Memory B cell (primary cell): Measurements from ENCODE around the gene HP1BP3.

Experiments used
- ATAC-seq: fragments of 150-1000 bp; cut with Tn5 transposase; 2 replicates; pipeline ENCODE4 v1.10.0; 2021; ENCODE audit warnings: low read depth, mild to moderate bottlenecking, moderate library complexity
- DNase-seq, 2 donors: peaks; one replicate each; pipeline ENCODE4 v3.0.0; 2022; ENCODE audit warnings: low spot score in 2 of 2
- H3K27ac Mint-ChIP-seq: one replicate; pipeline ENCODE4 v1.8.0; 2022; ENCODE audit warnings: mild to moderate bottlenecking, moderate library complexity, mixed read lengths
- H3K27me3 Mint-ChIP-seq: one replicate; pipeline ENCODE4 v1.8.0; 2022; ENCODE audit warnings: mixed read lengths
- H3K36me3 Mint-ChIP-seq: one replicate; pipeline ENCODE4 v1.8.0; 2022; ENCODE audit warnings: mild to moderate bottlenecking, mixed read lengths
- H3K4me1 Mint-ChIP-seq: one replicate; pipeline ENCODE4 v1.8.0; 2022; ENCODE audit warnings: mixed read lengths
- H3K4me3 Mint-ChIP-seq: one replicate; pipeline ENCODE4 v1.8.0; 2022; ENCODE audit warnings: mild to moderate bottlenecking, moderate library complexity, mixed read lengths
- H3K9me3 Mint-ChIP-seq: one replicate; pipeline ENCODE4 v1.8.0; 2022; ENCODE audit warnings: mixed read lengths

HP1BP3 gene

DNA sequence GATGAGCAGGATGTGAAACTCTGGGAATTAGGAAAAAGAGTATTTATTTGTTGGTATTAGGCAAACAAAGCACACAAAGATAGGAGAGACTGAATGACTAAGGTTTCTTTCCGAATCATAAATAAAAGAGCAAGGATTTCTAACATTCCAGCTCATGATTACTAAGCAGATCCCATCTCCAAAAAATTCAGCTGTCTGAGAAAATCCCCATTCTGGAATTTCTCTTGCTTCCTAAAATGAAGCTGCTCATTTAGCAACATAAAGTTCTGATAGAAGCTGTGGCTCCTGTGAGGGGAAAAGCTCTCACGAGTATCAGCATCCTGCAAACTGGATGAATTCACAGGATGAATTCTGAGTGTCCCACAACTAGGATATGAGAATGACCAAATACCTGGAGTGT lies 47.9 kb downstream of the HP1BP3 start:
- no peaks in the 10 kb centered on the region for H3K9me3 Mint-ChIP-seq
- no peak for DNase-seq
- H3K36me3 Mint-ChIP-seq, result peaks cover 14% of the 10 kb centered on the region
- H3K4me3 Mint-ChIP-seq, result no peak overlapping the region
- no peaks in the 10 kb centered on the region for H3K4me1 Mint-ChIP-seq
- no peaks in the 10 kb centered on the region for H3K27me3 Mint-ChIP-seq
- no peak for ATAC-seq
- H3K27ac Mint-ChIP-seq, result no peak overlapping the region

DNA sequence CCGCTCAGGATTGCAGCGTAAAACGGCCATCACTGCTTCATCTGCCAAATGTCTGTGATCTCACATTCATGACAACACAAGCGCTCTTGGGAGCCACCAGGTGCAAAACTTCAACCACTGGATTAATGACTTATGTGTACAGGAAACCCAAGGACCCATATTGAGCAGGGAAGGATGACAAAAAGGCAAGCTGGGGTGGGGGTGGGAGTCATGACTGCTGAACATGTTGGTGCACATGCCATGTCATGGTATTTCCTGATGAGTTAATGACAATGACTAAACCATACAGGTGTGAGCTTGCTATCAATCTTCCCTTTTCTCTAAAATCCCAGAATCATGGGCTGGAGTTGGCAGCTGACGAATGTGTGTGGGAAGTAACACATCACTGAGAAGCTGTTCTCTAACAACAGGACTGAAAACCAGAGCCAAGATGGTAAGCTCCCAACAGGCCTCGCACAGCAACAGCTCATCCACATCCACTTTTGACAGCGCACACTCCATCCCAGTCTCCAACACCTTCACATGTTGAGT lies 51.5 kb downstream of the HP1BP3 start:
- no peak overlapping the region for H3K27ac Mint-ChIP-seq
- peaks cover 15% of the 10 kb centered on the region for H3K4me1 Mint-ChIP-seq
- no peak overlapping the region for H3K4me3 Mint-ChIP-seq
- DNase-seq (no peak), ATAC-seq (no peak)
- peaks cover 4% of the 10 kb centered on the region for H3K27me3 Mint-ChIP-seq
- H3K9me3 Mint-ChIP-seq, result no peaks in the 10 kb centered on the region
- peaks cover 5% of the 10 kb centered on the region for H3K36me3 Mint-ChIP-seq

DNA sequence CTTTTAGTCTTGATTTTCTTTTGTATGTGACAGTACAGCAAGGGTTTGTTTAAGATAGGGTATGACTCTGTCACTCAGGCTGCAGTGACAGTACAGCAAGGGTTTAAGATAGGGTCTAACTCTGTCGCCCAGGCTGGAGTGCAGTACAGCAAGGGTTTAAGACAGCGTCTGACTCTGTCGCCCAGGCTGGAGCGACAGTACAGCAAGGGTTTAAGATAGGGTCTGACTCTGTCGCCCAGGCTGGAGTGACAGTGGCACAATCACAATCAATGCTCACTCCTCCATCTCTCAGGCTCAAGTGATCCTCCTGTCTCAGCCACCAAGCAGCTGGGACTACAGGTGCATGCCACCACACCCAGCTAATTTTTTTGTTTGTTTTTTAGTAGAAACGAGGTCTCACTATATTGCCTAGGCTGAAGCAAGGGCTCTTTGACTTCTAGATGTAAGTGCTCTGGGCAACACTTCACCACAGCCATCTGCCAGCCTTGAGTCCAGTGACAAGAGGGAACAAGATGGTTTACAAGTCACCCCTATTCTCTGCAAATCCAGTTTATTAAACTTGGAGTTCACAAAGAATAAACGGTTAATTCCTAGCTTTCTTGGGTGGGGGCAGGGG lies 53.6 kb downstream of the HP1BP3 start:
- H3K27me3 Mint-ChIP-seq, result peaks cover 8% of the 10 kb centered on the region
- H3K36me3 Mint-ChIP-seq, result peaks cover 5% of the 10 kb centered on the region
- DNase-seq, result no peak
- H3K4me3 Mint-ChIP-seq, result peak overlapping the region; percentile 91
- H3K9me3 Mint-ChIP-seq, result no peaks in the 10 kb centered on the region
- H3K27ac Mint-ChIP-seq, result peak overlapping the region; percentile 78
- ATAC-seq, result peak; percentile 4
- peaks cover 18% of the 10 kb centered on the region for H3K4me1 Mint-ChIP-seq

DNA sequence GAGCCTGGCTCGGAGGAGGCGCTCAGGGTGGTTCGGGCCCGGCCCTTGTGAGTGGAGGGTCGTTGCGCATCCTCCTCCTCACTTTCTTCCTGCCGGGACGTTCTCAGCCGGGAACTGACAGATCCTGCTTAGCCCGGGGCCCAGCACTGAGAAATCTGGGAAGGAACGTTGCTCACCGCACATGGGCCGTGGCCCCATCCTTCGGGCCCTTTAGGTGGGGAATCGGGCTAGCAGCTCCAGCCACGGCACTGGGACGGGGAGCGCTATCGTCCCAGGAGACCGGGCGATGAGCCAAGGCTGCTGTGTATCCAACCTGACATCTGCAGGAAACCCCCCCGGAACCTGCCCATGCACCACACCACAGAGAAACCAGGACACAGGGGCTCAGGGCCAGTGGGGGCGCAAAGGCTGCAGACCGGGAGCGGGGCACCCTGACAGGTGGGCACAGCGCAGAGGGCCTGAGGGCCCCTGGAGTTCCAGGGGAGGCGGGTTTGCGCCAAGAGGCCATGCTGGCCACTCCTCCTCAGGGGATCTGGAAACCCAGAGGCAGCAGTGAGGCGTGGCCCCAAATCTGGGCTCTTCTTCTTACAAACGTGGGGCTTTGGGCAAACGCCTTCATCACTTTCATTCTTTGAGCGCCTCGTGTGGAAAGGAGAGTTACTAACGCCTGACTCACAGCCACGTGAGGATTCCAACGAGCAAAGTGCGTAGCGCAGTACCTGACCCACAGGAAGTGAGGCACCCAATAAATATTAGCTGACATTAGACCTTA lies 54.3 kb downstream of the HP1BP3 start, which contains the start of gene SH2D5:
Gene SH2D5, minus strand, starts transcription at position 116 of the 772 bp plus-strand sequence. CDS start 4,659 bp downstream, outside the sequence.
- peaks cover 22% of the 10 kb centered on the region for H3K4me1 Mint-ChIP-seq
- H3K27me3 Mint-ChIP-seq, result peaks cover 11% of the 10 kb centered on the region
- peak; percentile 79 for ATAC-seq

DNA sequence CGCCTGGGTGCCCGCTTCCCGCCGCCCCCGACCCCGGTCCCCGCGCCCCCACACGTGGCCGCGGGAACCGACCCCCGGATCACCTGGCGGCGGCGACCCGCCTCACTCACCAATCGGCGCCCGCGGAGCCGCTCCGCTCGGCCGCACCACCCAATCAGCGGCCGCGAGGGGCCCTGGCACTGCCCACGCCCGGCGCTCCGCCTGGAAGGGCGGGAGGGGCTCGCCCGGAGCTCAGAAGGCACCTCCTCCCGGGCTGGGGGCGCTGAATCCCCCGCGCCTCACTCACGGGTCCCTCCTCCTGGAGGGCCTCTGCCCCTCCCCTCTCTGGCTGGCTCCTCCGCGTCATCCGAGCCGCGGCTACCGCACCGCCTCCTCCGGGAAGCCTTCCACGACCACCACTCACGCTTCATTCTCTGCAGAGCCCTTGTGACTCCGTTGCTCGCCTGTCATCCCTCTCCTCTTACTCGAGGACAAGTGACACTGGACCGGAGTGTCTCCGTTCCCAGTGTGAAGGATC lies 55.0 kb downstream of the HP1BP3 start:
- Mint-ChIP-seq H3K36me3 (peaks cover 2% of the 10 kb centered on the region), H3K27me3 (peaks cover 11% of the 10 kb centered on the region), H3K27ac (peak overlapping the region; percentile 78), H3K9me3 (no peaks in the 10 kb centered on the region), H3K4me3 (peak overlapping the region; percentile 91), H3K4me1 (peaks cover 22% of the 10 kb centered on the region)
- DNase-seq, result peak; percentile 39 to 58
- ATAC-seq, result peak; percentile 55

More for the DNA sequence above, 54.3 kb downstream of the HP1BP3 start, which contains the start of gene SH2D5:
- Mint-ChIP-seq H3K27ac (peak within 1 kb of the TSS; percentile 78), H3K36me3 (peaks cover 2% of the 10 kb centered on the region), H3K9me3 (no peaks in the 10 kb centered on the region), H3K4me3 (peak within 1 kb of the TSS; percentile 91)
- DNase-seq, result peak; percentile 56 to 60

DNA sequence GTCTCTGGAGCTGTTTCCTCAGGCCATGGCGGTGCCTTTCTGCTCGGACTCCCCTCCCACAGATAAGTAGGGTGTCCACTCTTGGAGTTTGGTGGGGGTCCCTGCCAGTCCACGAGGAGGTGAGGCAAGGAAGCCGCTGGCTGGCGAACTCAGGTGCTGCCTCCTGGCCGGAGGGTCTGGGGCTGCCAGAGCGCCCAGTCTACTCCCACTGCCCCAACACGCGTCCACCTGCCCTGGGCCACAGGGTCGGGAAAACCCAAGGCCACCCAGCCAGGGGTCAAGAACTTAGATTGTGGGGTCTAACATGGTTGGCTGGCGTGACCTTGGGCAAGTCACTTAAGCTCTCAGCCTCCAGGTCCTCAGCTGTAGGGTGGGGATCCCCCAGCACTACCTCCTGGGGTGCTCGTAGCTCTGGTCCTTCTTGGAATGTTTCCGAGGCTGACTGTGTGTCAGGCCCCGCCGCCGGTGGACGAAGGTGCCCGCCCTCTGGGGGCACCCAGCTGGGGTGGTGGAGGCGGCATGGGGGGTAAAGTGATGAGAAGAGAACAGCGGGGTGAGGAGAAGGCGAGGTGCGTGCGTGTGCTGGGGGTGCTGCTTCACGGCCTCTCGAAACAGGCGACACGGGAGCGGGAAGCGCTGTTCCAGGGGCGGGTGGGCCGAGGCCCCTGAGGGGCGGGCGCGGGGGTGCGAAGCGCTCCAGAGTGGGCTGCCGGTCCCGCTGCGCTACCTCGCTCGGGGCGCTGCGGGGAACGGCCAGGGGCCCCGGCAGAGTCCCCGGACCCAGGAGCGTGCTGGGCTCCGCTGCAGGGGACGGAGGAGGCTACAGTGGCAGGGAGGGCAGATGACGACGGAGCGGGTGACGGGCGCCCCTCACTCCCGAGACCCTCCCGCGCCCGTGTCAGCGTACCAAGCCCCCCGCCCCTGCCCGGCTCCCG lies 55.8 kb downstream of the HP1BP3 start:
- Mint-ChIP-seq H3K4me3 (peak overlapping the region; percentile 89), H3K27me3 (peaks cover 11% of the 10 kb centered on the region), H3K4me1 (peaks cover 22% of the 10 kb centered on the region), H3K27ac (no peak overlapping the region), H3K9me3 (no peaks in the 10 kb centered on the region), H3K36me3 (no peaks in the 10 kb centered on the region)
- DNase-seq, result peak in 1 of 2 donors; percentile 19
- peak; percentile 23 for ATAC-seq

DNA sequence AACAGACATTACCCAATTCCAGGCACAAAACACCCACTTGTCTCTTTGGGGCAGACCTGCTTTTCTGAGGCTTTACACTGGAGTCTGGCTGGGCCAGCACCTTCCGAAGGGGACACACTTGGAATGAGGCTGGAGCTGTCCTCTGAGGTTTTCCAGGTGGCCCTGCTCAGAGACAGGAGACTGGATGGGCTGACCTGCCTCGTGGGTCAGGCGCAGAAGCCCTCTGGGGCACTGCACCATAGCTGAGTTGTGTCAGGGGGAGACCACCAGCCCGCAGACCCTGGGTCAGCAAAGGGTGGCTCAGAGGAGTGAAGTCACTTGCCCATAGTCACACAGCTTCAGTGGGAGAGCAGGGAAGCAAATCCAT lies 56.4 kb downstream of the HP1BP3 start:
- Mint-ChIP-seq H3K27ac (no peak overlapping the region), H3K27me3 (peaks cover 12% of the 10 kb centered on the region), H3K4me3 (peak overlapping the region; percentile 89), H3K4me1 (peaks cover 22% of the 10 kb centered on the region), H3K36me3 (no peaks in the 10 kb centered on the region), H3K9me3 (no peaks in the 10 kb centered on the region)
- ATAC-seq, result no peak
- DNase-seq, result no peak

DNA sequence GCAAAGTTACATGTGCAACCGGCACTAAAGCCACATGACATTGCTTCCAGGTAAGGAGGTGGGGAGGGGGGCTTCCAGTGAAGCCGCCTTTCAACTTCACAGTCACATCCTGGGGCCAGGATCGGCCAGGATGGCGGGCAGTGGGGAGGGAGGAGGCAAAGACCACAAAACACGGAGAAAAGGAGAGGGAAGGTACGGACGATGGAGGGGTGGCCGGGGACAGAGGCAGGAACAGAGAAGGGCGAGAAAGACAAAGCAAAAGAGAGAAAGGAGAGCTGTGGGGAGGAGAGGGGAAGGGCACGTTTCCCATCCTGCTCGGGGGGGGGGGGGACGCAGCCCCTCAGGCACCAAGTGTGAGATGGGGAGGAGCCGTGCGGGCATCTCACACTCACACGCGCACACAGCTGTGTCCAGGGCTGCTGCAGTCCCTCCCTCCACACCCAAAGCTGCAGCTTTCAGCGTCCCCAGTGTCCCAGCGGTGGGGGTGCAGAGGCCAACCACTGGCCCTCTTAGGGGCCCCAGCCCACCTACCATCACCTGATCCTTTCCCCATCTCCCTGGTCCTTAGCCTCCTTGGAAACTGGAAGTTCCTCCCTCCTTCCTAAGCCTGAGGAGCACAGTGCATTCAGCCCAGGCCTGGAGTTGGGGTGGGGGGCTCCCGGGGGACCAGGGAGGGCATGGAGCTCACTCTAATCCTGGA lies 57.0 kb downstream of the HP1BP3 start:
- DNase-seq, result no peak
- Mint-ChIP-seq H3K27ac (no peak overlapping the region), H3K9me3 (no peaks in the 10 kb centered on the region), H3K4me3 (peak overlapping the region; percentile 89), H3K27me3 (peaks cover 12% of the 10 kb centered on the region), H3K36me3 (no peaks in the 10 kb centered on the region), H3K4me1 (peaks cover 22% of the 10 kb centered on the region)
- ATAC-seq, result no peak

DNA sequence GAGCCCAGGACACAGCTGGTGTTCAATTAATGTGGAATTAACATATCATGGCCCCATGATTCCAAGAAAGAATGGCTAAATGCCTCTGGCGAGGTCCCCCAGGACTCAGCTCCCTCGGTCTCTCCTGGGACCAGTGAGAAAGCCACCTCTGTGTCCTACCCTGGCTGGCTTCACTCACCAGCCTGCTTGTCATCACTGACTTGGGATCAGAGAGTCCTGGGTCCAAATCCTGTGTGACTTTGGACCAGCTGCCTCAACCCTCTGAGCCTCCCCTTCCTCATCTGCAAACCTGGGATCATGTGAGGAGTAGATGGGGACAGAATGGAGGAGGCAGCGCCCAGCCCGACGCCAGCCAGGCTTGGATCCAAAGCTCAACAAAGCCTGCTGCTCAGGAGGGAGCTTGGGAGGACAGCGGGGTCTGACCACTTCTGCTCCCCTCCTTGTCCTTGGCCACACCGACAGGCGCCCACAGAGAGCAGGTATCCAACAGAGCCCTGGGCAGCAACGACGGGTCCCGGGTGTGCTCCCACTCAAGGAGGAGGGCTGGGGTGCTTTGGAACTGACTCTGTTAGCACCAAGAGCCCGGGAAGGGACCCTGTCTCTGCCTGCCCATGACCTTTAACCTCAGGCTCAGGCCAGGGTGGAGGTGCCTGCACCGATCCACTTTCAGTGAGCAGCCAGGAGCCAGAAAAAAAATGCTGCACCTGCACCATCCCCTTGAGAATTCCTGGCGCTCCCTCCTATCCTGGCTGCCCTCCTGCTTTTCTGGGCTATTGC lies 57.8 kb downstream of the HP1BP3 start:
- Mint-ChIP-seq H3K4me3 (no peak overlapping the region), H3K4me1 (peaks cover 22% of the 10 kb centered on the region), H3K27ac (no peak overlapping the region), H3K36me3 (no peaks in the 10 kb centered on the region), H3K27me3 (peaks cover 12% of the 10 kb centered on the region), H3K9me3 (no peaks in the 10 kb centered on the region)
- ATAC-seq (no peak), DNase-seq (no peak)

DNA sequence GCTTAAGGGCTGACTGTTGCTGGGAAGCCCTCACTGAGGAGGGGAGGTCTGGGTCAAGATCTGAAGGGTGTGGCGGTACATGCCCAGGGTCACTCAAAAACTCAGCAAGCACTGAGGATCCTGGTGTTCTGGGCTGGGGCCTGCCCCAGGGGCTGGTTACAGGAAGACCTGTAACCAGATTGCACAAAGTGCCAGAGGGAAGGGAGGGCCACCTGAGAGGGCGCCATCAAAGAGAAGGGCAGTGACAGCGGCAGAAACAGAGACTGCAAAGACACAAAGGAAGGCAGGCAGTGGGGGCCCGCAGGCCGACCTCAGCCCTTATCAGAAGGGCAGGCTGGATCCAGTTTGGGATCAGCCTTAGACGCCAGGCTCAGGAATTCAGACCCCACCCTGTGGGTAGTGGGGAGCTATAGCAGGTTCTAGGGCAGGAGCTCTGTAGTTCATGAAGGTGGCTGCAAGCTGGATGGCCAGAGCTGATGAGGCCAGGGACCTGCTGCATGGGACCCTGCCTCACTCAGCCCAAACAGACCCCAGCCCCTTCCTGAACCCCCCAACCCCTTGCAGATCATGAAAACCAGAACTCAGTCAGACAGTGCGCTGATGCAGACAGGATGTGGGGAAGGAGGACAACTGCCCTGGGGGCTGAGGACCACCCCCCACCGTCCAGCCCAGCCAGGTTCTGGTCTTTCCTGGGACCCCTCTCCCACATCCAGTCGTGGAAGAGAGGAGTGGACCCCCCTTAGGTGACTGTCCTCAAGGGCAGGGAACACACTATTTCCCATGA lies 58.5 kb downstream of the HP1BP3 start:
- H3K36me3 Mint-ChIP-seq, result no peaks in the 10 kb centered on the region
- no peak for ATAC-seq
- no peaks in the 10 kb centered on the region for H3K9me3 Mint-ChIP-seq
- no peak overlapping the region for H3K27ac Mint-ChIP-seq
- H3K4me1 Mint-ChIP-seq, result peaks cover 22% of the 10 kb centered on the region
- H3K27me3 Mint-ChIP-seq, result peaks cover 12% of the 10 kb centered on the region
- DNase-seq, result no peak
- H3K4me3 Mint-ChIP-seq, result no peak overlapping the region

DNA sequence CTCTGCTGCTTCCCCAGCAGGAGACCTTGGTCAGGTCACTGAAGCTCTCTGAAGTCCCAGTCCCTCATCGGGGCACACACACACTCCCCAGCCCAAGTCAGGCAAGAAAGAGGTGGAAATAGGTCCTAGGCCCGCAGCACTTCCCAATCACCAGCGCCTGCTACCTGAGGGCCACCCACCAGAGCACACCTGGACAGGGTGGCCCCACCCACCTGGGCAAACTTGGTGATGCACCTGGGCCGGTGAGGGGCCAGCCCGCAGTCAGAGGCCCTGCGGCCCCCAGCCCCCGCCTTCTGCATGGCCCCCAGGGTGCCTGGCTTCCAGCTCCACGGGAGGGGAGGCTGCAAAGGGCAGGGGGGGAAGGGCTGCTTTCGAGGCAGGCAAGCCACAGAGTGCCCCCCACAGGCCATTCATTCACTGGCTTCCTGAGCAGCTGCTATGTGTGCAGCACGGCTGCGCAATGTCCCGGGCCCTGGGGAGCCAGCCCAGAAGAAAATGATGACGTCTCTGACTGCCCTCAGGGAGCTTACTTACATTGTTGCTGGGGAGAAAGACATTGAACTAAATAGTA lies 59.3 kb downstream of the HP1BP3 start:
- H3K27ac Mint-ChIP-seq, result no peak overlapping the region
- ATAC-seq (no peak), DNase-seq (no peak)
- H3K4me1 Mint-ChIP-seq, result peaks cover 15% of the 10 kb centered on the region
- peaks cover 12% of the 10 kb centered on the region for H3K27me3 Mint-ChIP-seq
- no peaks in the 10 kb centered on the region for H3K9me3 Mint-ChIP-seq
- no peak overlapping the region for H3K4me3 Mint-ChIP-seq
- H3K36me3 Mint-ChIP-seq, result no peaks in the 10 kb centered on the region
